ENCODE results near the gene GRB10. TPM values are rescaled to one million over a fixed set of nuclear protein-coding genes. Genes with fewer than 3 reads are reported as not detected.

The GRB10 gene
- total RNA-seq, 4 donors from 2014 or later: 32.1 to 50.3 (median 38.1) TPM

- H3K27me3 ChIP-seq: no peaks in the 10 kb centered on the region
- H3K4me3 ChIP-seq: no peak overlapping the region
- no peak for TF ChIP-seq CTCF (IDR thresholded peaks at IDR 0.05)
- TF ChIP-seq POLR2A (IDR thresholded peaks at IDR 0.05): no peak
- H3K9me3 ChIP-seq: no peaks in the 10 kb centered on the region
- no peak for DNase-seq
- no peaks in the 10 kb centered on the region for H3K36me3 ChIP-seq
- peaks cover 0 to 6% (median 0%) of the 10 kb centered on the region in 4 donors for H3K4me1 ChIP-seq
- no peak overlapping the region for H3K27ac ChIP-seq
These were observed 7.7 kb upstream of the GRB10 start for GRCh38 chr7:50790381-50790780.

GRCh38 chr7:50788382-50788781, 5.7 kb upstream of the GRB10 start:
- no peak for DNase-seq
- no peak overlapping the region for H3K27ac ChIP-seq
- peaks cover 0 to 6% (median 0%) of the 10 kb centered on the region in 4 donors for H3K4me1 ChIP-seq
- no peak overlapping the region for H3K4me3 ChIP-seq
- TF ChIP-seq CTCF (IDR thresholded peaks at IDR 0.05): no peak
- no peak for TF ChIP-seq POLR2A (IDR thresholded peaks at IDR 0.05)
- no peaks in the 10 kb centered on the region for H3K9me3 ChIP-seq
- H3K27me3 ChIP-seq: no peaks in the 10 kb centered on the region
- H3K36me3 ChIP-seq: no peaks in the 10 kb centered on the region

GRCh38 chr7:50787825-50788224, 5.1 kb upstream of the GRB10 start:
- H3K27ac ChIP-seq: no peak overlapping the region
- H3K9me3 ChIP-seq: no peaks in the 10 kb centered on the region
- no peaks in the 10 kb centered on the region for H3K27me3 ChIP-seq
- no peaks in the 10 kb centered on the region for H3K36me3 ChIP-seq
- no peak overlapping the region for H3K4me3 ChIP-seq
- peaks cover 0 to 6% (median 0%) of the 10 kb centered on the region in 4 donors for H3K4me1 ChIP-seq
- no peak for DNase-seq
- TF ChIP-seq CTCF (IDR thresholded peaks at IDR 0.05): no peak
- no peak for TF ChIP-seq POLR2A (IDR thresholded peaks at IDR 0.05)

- Histone ChIP-seq H3K9me3 (no peaks in the 10 kb centered on the region), H3K4me3 (no peak overlapping the region), H3K27ac (no peak overlapping the region), H3K27me3 (no peaks in the 10 kb centered on the region), H3K36me3 (no peaks in the 10 kb centered on the region), H3K4me1 (no peaks in the 10 kb centered on the region)
- no peak for DNase-seq
- TF ChIP-seq CTCF (IDR thresholded peaks at IDR 0.05) (no peak), POLR2A (IDR thresholded peaks at IDR 0.05) (no peak)
These were observed 2.6 kb upstream of the GRB10 start for GRCh38 chr7:50785346-50785745.

- TF ChIP-seq POLR2A (IDR thresholded peaks at IDR 0.05) (no peak), CTCF (IDR thresholded peaks at IDR 0.05) (no peak)
- H3K27me3 ChIP-seq: no peaks in the 10 kb centered on the region
- H3K4me1 ChIP-seq: no peaks in the 10 kb centered on the region
- no peak overlapping the region for H3K4me3 ChIP-seq
- DNase-seq: no peak
- H3K36me3 ChIP-seq: no peaks in the 10 kb centered on the region
- no peak overlapping the region for H3K27ac ChIP-seq
- no peaks in the 10 kb centered on the region for H3K9me3 ChIP-seq
These were observed 1.3 kb upstream of the GRB10 start for GRCh38 chr7:50783801-50784507.

Measured in Peyer's patch (tissue), 4 donors.